Ovary (tissue), 3 donors: ENCODE data around the gene RUNX2.

Source experiments
- EP300 ChIP-seq: sonication (generic); formaldehyde crosslinking; IDR thresholded peaks from one replicate; pipeline ENCODE4 v1.6.1; 2017; ENCODE audit warnings: antibody characterized with exemption
- TF ChIP-seq, protein P1 (sequence below), 3 donors: fragments of 450-650 bp in 2 of 3; fragments of 200-600 bp in 1 of 3; IDR thresholded peaks; one replicate each; pipeline versions ENCODE4 v1.5.1 to v1.8.0; 2016 to 2022; ENCODE audit warnings: antibody characterized with exemption in 3 of 3, mild to moderate bottlenecking in 1 of 3
- donor health status: DM: no; HTN: no; CAD: no.

DNA sequence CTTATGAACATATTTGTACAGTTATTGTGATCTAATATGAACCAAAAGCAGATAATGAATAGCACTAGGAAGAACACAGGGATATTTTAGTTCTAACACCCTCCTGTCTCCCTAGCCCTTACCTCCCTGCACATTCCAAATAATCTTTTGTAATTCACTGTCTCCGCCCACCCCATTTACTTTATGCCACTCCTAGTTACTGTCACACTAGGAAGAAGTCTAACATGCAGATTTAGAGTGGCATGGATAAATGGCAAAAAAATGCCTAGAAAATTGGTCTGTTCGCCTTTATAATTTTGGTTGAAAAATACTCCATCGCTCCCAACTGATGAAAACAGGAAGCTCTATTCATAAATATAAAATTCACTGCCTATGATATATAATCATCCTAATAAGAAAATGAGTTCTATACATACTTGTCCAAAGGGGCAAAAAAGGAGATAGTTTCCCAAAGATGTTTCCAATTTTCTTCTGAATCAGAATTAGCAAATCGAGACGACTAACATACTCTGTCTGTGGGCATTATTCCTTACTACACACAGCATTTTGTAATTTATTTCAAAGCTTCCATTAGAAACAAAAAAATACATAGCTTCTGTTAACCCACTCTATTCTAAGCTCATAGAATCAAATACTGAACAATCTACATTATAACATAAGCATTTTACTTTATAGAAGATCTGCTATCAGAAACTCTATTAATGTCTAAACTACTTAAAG lies 1.3 kb upstream of the RUNX2 start:
- TF ChIP-seq, protein P1, sequence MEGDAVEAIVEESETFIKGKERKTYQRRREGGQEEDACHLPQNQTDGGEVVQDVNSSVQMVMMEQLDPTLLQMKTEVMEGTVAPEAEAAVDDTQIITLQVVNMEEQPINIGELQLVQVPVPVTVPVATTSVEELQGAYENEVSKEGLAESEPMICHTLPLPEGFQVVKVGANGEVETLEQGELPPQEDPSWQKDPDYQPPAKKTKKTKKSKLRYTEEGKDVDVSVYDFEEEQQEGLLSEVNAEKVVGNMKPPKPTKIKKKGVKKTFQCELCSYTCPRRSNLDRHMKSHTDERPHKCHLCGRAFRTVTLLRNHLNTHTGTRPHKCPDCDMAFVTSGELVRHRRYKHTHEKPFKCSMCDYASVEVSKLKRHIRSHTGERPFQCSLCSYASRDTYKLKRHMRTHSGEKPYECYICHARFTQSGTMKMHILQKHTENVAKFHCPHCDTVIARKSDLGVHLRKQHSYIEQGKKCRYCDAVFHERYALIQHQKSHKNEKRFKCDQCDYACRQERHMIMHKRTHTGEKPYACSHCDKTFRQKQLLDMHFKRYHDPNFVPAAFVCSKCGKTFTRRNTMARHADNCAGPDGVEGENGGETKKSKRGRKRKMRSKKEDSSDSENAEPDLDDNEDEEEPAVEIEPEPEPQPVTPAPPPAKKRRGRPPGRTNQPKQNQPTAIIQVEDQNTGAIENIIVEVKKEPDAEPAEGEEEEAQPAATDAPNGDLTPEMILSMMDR (IDR thresholded peaks at IDR 0.05) = no peak
- TF ChIP-seq EP300 = no peak
